ENCODE results near the gene MSMB.

GRCh38 chr10:46000538-46000937, 45.5 kb downstream of the MSMB start:
- TF ChIP-seq REST (IDR thresholded peaks at IDR 0.05; ENCODE audit: insufficient read depth in 1 of 2, low read depth in 2 of 2, low read length in 2 of 2): no peak
- TF ChIP-seq TAF1 (IDR thresholded peaks at IDR 0.05; ENCODE audit: borderline replicate concordance, insufficient read depth, low read length): no peak
